H9 (cell line): ENCODE data around the gene OR4D1. TPM values are rescaled to one million over a fixed set of nuclear protein-coding genes. Genes with fewer than 3 reads are reported as not detected.

Experiments
- DNase-seq: peaks from one replicate; pipeline ENCODE4 v3.0.0-alpha.2; 2017
- H2AFZ ChIP-seq: one replicate; pipeline ENCODE4 v1.6.1; 2013; ENCODE audit warnings: mild to moderate bottlenecking, low read length, control low read depth, moderate library complexity
- H2AK5ac ChIP-seq: 2 replicates; pipeline ENCODE4 v1.6.1; 2013; ENCODE audit warnings: low read length, control low read depth, mixed read lengths; ENCODE audit not compliant: insufficient read length
- H2BK120ac ChIP-seq: one replicate; pipeline ENCODE4 v1.6.1; 2013; ENCODE audit warnings: low read depth, mild to moderate bottlenecking, low read length, control low read depth, inconsistent platforms; ENCODE audit not compliant: poor library complexity, severe bottlenecking
- H2BK12ac ChIP-seq: 2 replicates; pipeline ENCODE4 v1.6.1; 2013; ENCODE audit warnings: low read length, control low read depth, mixed read lengths, low read depth; ENCODE audit not compliant: insufficient read length
- H2BK15ac ChIP-seq: 2 replicates; pipeline ENCODE4 v1.6.1; 2013; ENCODE audit warnings: low read depth, low read length, control low read depth
- H2BK20ac ChIP-seq: one replicate; pipeline ENCODE4 v1.6.1; 2013; ENCODE audit warnings: low read depth, mild to moderate bottlenecking, low read length, control low read depth, inconsistent platforms; ENCODE audit not compliant: poor library complexity, severe bottlenecking
- H2BK5ac ChIP-seq: 2 replicates; pipeline ENCODE4 v1.6.1; 2013; ENCODE audit warnings: low read length, control low read depth, mixed read lengths; ENCODE audit not compliant: insufficient read length
- H3K14ac ChIP-seq: 2 replicates; pipeline ENCODE4 v1.6.1; 2013; ENCODE audit warnings: low read length, control low read depth; ENCODE audit not compliant: insufficient read depth
- H3K18ac ChIP-seq: 2 replicates; pipeline ENCODE4 v1.6.1; 2013; ENCODE audit warnings: low read depth, mild to moderate bottlenecking, mixed read lengths, low read length, control low read depth; ENCODE audit not compliant: insufficient read length
- H3K23ac ChIP-seq: 2 replicates; pipeline ENCODE4 v1.6.1; 2013; ENCODE audit warnings: low read length, control low read depth, mixed read lengths, low read depth; ENCODE audit not compliant: insufficient read length
- H3K23me2 ChIP-seq: 2 replicates; pipeline ENCODE4 v1.6.1; 2013; ENCODE audit warnings: low read depth, mild to moderate bottlenecking, mixed read lengths, low read length, control low read depth; ENCODE audit not compliant: insufficient read length, poor library complexity, severe bottlenecking
- H3K27ac ChIP-seq: 2 replicates; pipeline ENCODE4 v1.5.1; 2013; ENCODE audit warnings: low read length, control low read depth, mixed read lengths, low read depth; ENCODE audit not compliant: insufficient read length
- H3K27me3 ChIP-seq: 2 replicates; pipeline ENCODE4 v1.6.1; 2013; ENCODE audit warnings: low read length, control low read depth, inconsistent platforms; ENCODE audit not compliant: insufficient read depth
- H3K4ac ChIP-seq: 2 replicates; pipeline ENCODE4 v1.6.1; 2013; ENCODE audit warnings: low read depth, mild to moderate bottlenecking, control low read depth, inconsistent platforms, low read length, moderate library complexity
- H3K4me1 ChIP-seq: 2 replicates; pipeline ENCODE4 v1.6.1; 2013; ENCODE audit warnings: low read length, control low read depth, inconsistent platforms; ENCODE audit not compliant: insufficient read depth
- H3K4me2 ChIP-seq: 2 replicates; pipeline ENCODE4 v1.6.1; 2013; ENCODE audit warnings: low read length, control low read depth, mixed read lengths; ENCODE audit not compliant: insufficient read length, insufficient read depth
- H3K56ac ChIP-seq: 2 replicates; pipeline ENCODE4 v1.6.1; 2013; ENCODE audit warnings: low read depth, mild to moderate bottlenecking, mixed read lengths, low read length, control low read depth; ENCODE audit not compliant: insufficient read length
- H3K79me1 ChIP-seq: 2 replicates; pipeline ENCODE4 v1.6.1; 2013; ENCODE audit warnings: low read depth, mild to moderate bottlenecking, moderate library complexity, low read length, control low read depth, inconsistent platforms; ENCODE audit not compliant: insufficient read depth, poor library complexity, severe bottlenecking
- H3K79me2 ChIP-seq: 2 replicates; pipeline ENCODE4 v1.6.1; 2013; ENCODE audit warnings: low read length, control low read depth, inconsistent platforms; ENCODE audit not compliant: insufficient read depth
- H3K9ac ChIP-seq: 2 replicates; pipeline ENCODE4 v1.6.1; 2013; ENCODE audit warnings: low read length, control low read depth, mixed read lengths; ENCODE audit not compliant: insufficient read length; ENCODE audit errors: extremely low read depth
- H3K9me3 ChIP-seq: one replicate; pipeline ENCODE4 v1.6.1; 2013; ENCODE audit warnings: low read depth, low read length, inconsistent platforms; ENCODE audit not compliant: control insufficient read depth
- H3T11ph ChIP-seq: one replicate; pipeline ENCODE4 v1.6.1; 2013; ENCODE audit warnings: mild to moderate bottlenecking, low read length, control low read depth, inconsistent platforms
- H4K20me1 ChIP-seq: one replicate; pipeline ENCODE4 v1.6.1; 2013; ENCODE audit not compliant: control insufficient read depth, insufficient read length, insufficient read depth
- H4K5ac ChIP-seq: 2 replicates; pipeline ENCODE4 v1.6.1; 2013; ENCODE audit warnings: low read depth, mild to moderate bottlenecking, mixed read lengths, low read length, control low read depth; ENCODE audit not compliant: insufficient read length
- H4K8ac ChIP-seq: replicated peaks from 2 replicates; pipeline ENCODE4 v1.6.1; 2013; ENCODE audit warnings: low read length, control low read depth, mixed read lengths, low read depth; ENCODE audit not compliant: insufficient read length
- H4K91ac ChIP-seq: 2 replicates; pipeline ENCODE4 v1.6.1; 2013; ENCODE audit warnings: low read depth, mild to moderate bottlenecking, moderate library complexity, mixed read lengths, low read length, control low read depth; ENCODE audit not compliant: insufficient read length
- H3K27ac Mint-ChIP-seq, 3 experiments: 2 replicates in 2 of 3; 3 replicates in 1 of 3; pipeline ENCODE4 v1.8.0; 2020 to 2021; ENCODE audit warnings: mixed read lengths in 3 of 3, mild to moderate bottlenecking in 1 of 3, moderate library complexity in 1 of 3
- H3K27me3 Mint-ChIP-seq: 2 replicates; pipeline ENCODE4 v1.8.0; 2021; ENCODE audit warnings: low read depth, mild to moderate bottlenecking, moderate library complexity, mixed read lengths
- H3K36me3 Mint-ChIP-seq, 3 experiments: 2 replicates in 2 of 3; 3 replicates in 1 of 3; pipeline ENCODE4 v1.8.0; 2020 to 2021; ENCODE audit warnings: low read depth in 3 of 3, mixed read lengths in 3 of 3; ENCODE audit not compliant: insufficient read depth in 1 of 3
- H3K4me1 Mint-ChIP-seq, 2 experiments: 2 replicates each; pipeline ENCODE4 v1.8.0; 2020; ENCODE audit warnings: mixed read lengths in 2 of 2
- H3K4me3 Mint-ChIP-seq, 2 experiments: 2 replicates in 1 of 2; 3 replicates in 1 of 2; pipeline ENCODE4 v1.8.0; 2020 to 2021; ENCODE audit warnings: mild to moderate bottlenecking in 2 of 2, mixed read lengths in 2 of 2, moderate library complexity in 1 of 2
- H3K9me3 Mint-ChIP-seq, 2 experiments: 2 replicates in 1 of 2; 3 replicates in 1 of 2; pipeline ENCODE4 v1.8.0; 2020; ENCODE audit warnings: mild to moderate bottlenecking in 2 of 2, mixed read lengths in 2 of 2, moderate library complexity in 1 of 2
- WGBS: extraction: QIAGEN DNeasy Blood & Tissue Kit; methylation state at CpG from one replicate; pipeline ENCODE4 v1.1.7; 2013; ENCODE audit warnings: missing lambda C conversion rate, low lambda C conversion rate, mixed read lengths; ENCODE audit not compliant: insufficient read length; ENCODE audit errors: extremely low coverage; 5-methylcytosine and 5-hydroxymethylcytosine counted together
- total RNA-seq: library from RNA; stranded (reverse); gene quantifications from 2 replicates; pipeline ENCODE4 v1.2.1, GENCODE V29; 2021
- TF ChIP-seq, protein P1 (sequence below): fragments of 200-600 bp; sonication (generic); conservative IDR thresholded peaks from 3 replicates; pipeline ENCODE4 v1.8.0; 2021; ENCODE audit warnings: antibody characterized with exemption, mild to moderate bottlenecking

OR4D1 gene
- total RNA-seq, 1 experiment from 2014 or later = 0.11 TPM

DNA sequence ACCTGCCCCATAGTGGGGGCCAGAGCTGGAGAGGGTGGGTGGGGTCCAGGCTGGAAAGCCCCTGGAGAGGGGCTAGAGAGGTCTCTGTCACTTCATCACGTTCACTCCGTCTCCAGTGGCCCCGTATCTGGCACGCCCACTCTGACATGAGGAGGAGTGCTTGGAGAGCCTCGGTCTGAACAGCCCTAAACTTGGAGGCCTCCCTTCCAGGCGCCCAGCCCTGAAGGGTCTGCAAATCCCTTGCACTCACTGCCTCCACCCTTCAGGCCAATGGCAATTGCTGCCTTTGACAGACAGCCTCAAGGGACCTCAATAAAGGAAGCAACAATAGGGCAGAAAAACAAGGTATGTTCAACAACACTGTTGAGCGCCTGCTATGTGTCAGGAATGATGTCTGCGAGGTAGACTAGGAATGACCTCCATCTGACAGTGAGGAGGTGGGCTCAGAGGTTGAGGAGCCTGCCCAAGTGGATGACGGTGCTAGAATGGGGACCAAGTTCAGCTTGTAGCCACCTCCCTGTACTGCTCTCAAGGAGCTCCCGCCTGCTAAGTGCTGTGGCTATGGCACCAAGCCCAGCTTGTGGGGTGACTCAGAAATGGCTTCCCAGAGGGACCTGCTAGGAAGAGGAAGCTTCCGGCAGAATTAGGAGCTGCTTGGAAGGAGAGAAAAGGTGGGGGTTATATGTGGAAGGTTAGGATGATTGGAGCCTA is 41.4 kb downstream of the OR4D1 start:
- WGBS = no CpG with 5 or more reads among the region's 11 CpGs

More for the DNA sequence above, 41.4 kb downstream of the OR4D1 start:
- Histone ChIP-seq H2AFZ (no peak overlapping the region), H2BK5ac (no peak overlapping the region), H3K4me1 (no peaks in the 10 kb centered on the region), H3K27me3 (no peaks in the 10 kb centered on the region), H4K20me1 (no peaks in the 10 kb centered on the region), H3K27ac (no peak overlapping the region), H3K18ac (no peak overlapping the region), H3K56ac (no peak overlapping the region), H3K14ac (no peak overlapping the region), H3K23ac (no peak overlapping the region), H3K79me2 (no peaks in the 10 kb centered on the region), H4K91ac (no peak overlapping the region), H3T11ph (no peak overlapping the region), H2BK120ac (no peak overlapping the region), H3K23me2 (no peaks in the 10 kb centered on the region), H2BK12ac (no peak overlapping the region), H3K79me1 (no peaks in the 10 kb centered on the region), H3K9ac (no peak overlapping the region), H3K4me2 (no peak overlapping the region), H2AK5ac (no peak overlapping the region), H2BK20ac (no peak overlapping the region), H2BK15ac (no peak overlapping the region), H4K5ac (no peak overlapping the region), H4K8ac (no peak overlapping the region), H3K4ac (no peak overlapping the region), H3K9me3 (no peaks in the 10 kb centered on the region)
- Mint-ChIP-seq H3K9me3 (no peaks in the 10 kb centered on the region), H3K27me3 (peaks cover 13% of the 10 kb centered on the region), H3K4me3 (no peak overlapping the region), H3K36me3 (no peaks in the 10 kb centered on the region), H3K4me1 (peaks cover 8 to 9% of the 10 kb centered on the region in 2 experiments), H3K27ac (no peak overlapping the region; a peak in 1 of 7 replicates)
- TF ChIP-seq, protein P1, sequence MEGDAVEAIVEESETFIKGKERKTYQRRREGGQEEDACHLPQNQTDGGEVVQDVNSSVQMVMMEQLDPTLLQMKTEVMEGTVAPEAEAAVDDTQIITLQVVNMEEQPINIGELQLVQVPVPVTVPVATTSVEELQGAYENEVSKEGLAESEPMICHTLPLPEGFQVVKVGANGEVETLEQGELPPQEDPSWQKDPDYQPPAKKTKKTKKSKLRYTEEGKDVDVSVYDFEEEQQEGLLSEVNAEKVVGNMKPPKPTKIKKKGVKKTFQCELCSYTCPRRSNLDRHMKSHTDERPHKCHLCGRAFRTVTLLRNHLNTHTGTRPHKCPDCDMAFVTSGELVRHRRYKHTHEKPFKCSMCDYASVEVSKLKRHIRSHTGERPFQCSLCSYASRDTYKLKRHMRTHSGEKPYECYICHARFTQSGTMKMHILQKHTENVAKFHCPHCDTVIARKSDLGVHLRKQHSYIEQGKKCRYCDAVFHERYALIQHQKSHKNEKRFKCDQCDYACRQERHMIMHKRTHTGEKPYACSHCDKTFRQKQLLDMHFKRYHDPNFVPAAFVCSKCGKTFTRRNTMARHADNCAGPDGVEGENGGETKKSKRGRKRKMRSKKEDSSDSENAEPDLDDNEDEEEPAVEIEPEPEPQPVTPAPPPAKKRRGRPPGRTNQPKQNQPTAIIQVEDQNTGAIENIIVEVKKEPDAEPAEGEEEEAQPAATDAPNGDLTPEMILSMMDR = no peak
- DNase-seq = no peak
